ENCODE results near the gene AMIGO2.

AMIGO2 gene

DNA sequence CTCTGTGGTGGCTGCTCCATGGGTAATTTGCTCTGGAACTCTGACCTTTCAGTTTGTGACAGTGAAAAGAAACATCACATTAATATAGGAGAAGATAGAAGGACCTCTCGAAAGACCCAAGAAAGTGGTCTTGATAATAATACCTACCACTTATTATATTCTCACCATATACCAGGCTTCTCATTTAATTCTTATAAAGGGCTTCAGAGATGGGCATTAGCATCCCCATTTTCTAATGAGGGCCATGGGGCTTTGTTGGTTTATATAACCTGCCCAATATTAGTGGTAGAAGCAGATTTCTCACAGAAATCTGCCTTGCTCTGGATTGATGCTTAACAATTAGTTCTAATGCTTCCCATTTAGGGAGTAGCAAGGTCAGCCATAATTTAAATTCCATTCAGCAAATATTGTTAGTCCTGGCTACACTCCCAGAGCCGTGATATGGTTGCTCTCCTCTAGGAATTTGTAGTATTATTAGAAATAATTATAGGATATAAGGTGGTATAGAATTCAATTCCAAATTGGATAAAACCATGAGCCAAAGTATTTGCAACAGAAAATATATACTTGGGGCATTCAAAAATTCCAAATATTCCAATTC is 7.4 kb upstream of the AMIGO2 start:
- TF ChIP-seq GATA3 (IDR thresholded peaks at IDR 0.05; ENCODE audit: low read depth, low read length) (no peak), GATA2 (IDR thresholded peaks at IDR 0.05; ENCODE audit: low read depth, low read length) (no peak)

DNA sequence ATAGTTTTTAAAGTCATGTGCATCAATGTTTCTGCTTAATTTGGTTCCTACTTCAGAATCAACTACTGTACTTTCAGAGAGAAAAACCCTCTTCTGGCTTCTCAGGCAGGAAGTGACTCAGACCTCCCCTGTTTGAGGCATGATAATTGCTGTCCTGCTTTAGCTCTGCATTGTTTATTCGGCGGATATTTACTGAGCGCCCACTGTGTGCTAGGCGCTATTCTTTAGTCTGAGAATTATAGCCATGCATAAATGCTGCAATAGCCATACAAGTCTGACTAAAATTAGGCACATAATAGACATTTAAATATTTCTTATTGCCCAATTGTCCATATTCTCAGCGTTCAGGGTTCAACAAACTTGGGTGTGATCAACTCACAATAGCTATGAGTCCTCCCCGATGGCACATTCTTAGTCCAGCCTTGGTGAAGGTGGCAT is 6.1 kb upstream of the AMIGO2 start:
- TF ChIP-seq GATA2 (IDR thresholded peaks at IDR 0.05; ENCODE audit: low read depth, low read length) = no peak
- no peak for TF ChIP-seq GATA3 (IDR thresholded peaks at IDR 0.05; ENCODE audit: low read depth, low read length)

DNA sequence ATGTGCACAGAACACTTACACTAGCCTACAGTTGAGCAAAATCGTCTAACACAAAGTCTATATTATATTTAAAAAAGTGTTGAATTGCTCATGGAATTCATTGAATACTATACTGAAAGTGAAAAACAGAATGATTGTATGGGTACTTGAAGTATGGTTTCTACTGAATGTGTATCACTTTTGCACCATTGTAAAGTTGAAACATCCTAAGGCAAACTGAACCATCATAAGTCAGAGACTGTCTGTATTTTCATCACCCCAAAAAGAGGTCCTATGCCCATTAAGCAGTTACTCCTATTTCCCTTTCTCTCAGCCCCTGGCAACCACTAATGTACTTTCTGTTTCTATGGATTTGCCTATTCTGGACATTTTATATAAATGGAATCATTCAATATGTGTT is 4.4 kb upstream of the AMIGO2 start:
- TF ChIP-seq GATA3 (IDR thresholded peaks at IDR 0.05; ENCODE audit: low read depth, low read length) = no peak
- no peak for TF ChIP-seq GATA2 (IDR thresholded peaks at IDR 0.05; ENCODE audit: low read depth, low read length)

DNA sequence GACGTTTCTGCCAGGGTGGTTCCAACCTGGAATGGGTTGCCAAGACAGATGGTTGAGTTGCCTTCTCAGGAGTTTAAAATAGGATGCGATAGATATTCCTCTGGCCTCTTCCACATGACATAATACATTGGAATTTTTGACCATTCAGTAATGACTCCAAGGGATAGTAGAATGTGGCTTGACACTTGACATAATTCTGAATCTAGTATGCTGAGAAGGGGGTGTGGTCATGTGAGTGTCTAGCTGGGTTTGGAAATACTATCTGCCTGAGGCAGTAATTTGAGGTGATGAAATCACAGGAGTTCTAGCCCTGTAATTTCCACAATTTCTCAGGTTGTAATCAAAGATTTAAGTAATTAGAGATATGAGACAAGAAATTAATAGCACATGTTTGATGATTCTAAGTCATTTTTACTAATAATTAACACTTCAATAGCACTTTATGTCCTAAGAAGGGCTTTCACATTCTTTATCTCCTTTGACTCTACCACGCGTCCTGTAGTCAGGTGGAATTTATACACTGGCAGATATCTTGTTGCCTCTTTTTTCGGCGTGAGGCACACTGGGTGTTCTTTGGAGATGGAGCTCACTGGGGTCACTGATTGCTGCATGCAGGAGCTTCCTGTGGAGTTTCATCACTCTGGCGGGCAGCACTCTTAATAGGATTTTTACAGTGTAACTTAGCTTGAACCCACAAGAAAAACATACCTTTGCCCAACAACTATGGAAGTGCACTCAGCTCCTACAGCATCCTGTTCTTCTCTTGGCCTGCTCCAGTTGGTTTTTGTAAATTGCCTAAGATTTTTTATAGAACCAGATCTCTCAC is 3.2 kb upstream of the AMIGO2 start:
- TF ChIP-seq GATA3 (IDR thresholded peaks at IDR 0.05; ENCODE audit: low read depth, low read length) = no peak
- TF ChIP-seq GATA2 (IDR thresholded peaks at IDR 0.05; ENCODE audit: low read depth, low read length) = no peak

DNA sequence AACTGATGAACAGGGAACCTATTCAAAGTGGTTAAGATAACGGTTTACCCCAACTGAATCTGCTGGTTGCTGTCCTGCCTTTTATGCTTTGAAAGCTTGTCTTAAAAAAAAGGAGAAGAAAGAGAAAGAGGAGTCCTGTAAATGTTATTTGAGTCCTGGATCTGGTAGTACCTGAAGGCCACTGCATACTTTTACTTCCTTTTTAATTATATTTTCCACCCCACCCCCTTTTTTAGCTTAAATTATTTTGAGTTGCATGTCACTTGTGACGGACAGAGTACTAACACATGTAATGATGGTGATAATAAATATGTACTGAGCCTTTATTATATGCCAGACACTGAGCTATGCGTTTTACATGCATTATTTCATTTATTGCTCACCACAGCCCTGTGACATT is 2.5 kb upstream of the AMIGO2 start:
- no peak for TF ChIP-seq GATA3 (IDR thresholded peaks at IDR 0.05; ENCODE audit: low read depth, low read length)
- no peak for TF ChIP-seq GATA2 (IDR thresholded peaks at IDR 0.05; ENCODE audit: low read depth, low read length)

DNA sequence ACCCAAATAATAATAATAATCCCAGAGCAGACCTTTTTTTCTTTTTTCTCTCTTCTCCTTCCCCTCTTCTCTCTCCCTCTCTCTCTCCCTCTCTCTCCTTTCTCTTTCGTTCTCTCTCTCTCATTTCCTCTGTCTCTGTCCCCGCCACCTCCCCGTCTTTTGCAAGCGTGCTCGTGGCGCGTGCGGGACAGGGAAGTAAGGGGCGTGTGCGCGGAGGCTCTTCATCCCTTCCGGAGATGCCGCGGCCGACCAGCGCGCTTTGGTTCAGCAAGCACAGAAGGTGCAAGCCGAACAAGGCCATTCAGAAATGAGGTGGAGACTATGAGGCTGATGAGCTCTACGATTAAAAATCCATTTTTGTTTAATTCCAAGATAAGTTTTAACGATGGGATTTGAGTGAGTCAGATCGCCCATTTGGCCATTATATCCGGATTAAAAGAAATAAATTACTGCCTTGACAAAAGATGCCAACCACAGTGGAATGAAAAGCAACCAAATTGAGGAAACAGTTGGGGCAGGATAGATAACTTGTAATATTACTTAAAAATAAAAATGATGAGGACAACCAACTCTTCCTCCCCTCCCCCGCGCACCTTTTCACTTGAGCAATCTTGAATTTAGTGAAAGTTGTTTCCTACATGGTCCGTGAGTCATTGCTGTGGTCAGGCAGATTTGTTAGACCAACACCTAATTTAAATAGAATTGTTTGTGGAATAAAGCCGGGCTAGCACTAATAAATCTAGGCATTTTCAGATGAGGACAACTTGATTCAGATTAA is 1.2 kb upstream of the AMIGO2 start:
- no peak for TF ChIP-seq GATA3 (IDR thresholded peaks at IDR 0.05; ENCODE audit: low read depth, low read length)
- TF ChIP-seq GATA2 (IDR thresholded peaks at IDR 0.05; ENCODE audit: low read depth, low read length) = no peak

DNA sequence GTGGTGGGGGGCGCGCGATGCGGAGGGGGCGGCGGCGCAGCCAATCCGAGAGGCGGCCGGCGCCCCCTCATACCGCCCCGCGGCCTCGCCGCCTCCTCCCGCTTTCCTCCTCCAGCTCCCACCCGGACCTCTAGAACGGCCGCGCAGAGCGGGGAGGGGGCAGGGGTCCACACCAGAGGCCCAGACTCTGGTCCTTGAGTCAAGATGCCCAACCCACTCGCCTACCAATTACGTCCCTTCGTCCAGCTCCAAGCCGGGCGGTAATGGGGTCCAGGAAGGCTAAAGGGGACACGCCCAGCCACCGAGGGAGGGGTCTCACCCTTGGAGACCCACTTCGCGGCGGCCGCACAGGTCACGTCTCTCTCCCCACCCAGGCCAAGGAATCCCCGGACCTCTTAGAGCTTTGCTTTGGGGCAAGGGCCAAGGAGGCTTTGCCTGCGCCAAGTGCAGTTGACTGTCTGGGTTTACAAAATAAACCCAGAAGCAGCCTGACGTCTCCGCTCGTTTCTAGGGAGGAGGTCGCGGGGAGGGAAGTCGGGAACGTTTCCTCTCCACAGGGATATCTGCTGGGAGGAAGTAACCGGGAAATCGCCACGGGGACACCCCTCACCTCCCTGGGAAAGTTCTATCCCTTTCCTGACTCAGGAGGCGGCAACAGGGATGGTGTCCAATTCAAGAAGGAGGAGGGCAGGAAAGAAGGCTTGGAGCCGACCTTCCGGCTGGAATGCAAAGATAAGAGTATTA is 394 bp upstream of the AMIGO2 start:
- no peak for TF ChIP-seq GATA3 (IDR thresholded peaks at IDR 0.05; ENCODE audit: low read depth, low read length)
- no peak for TF ChIP-seq GATA2 (IDR thresholded peaks at IDR 0.05; ENCODE audit: low read depth, low read length)

DNA sequence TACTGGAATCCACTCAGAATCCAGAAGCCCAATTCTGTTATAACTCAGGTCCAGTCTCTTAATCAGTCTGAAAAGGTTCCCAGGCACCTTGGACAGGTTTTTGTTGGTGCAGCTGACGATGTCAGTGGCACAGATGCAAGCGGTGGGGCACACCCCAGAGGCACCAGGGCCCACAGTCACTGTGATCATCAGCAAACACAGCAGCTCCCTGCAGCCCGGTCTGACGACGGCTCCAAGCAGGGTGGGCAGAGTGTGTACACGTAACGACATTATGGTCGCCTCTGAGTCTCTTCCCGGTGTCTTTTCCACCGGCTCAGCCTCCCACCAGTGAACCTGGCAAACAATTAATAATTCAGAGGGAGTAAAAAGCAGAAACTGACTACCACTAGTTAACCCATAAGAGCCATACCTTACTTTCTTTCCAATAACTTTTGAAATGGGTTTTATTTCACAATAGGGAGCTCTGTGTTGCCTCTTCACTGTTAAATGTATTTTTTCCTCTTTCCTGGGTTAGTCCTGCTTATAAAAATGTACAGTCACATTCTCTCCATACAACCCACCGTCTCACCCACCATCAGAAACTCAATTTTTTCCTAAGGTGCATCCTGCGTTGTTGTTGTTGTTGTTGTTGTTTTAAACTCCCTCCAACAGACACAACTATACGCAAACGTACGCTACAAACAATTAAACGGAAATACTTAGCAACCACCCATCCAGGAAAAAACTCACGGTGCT is 859 bp downstream of the AMIGO2 start:
- TF ChIP-seq GATA3 (IDR thresholded peaks at IDR 0.05; ENCODE audit: low read depth, low read length) = no peak
- TF ChIP-seq GATA2 (IDR thresholded peaks at IDR 0.05; ENCODE audit: low read depth, low read length) = no peak

DNA sequence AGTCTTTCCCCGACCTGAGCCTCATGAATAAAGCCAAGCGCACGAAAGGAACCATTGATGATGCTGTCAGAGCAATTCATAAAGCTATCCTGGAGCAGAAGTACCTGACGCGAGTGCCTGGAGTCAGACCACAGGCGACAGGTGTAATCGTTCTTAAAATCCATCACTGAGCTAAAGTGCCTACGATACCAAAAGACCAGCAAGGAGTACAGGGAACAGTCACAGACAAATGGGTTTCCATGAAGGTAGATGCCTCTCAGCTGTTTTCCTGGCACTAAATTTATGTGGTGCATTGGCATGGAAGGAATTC is 1.7 kb downstream of the AMIGO2 start:
- TF ChIP-seq GATA2 (IDR thresholded peaks at IDR 0.05; ENCODE audit: low read depth, low read length) (no peak), GATA3 (IDR thresholded peaks at IDR 0.05; ENCODE audit: low read depth, low read length) (no peak)

DNA sequence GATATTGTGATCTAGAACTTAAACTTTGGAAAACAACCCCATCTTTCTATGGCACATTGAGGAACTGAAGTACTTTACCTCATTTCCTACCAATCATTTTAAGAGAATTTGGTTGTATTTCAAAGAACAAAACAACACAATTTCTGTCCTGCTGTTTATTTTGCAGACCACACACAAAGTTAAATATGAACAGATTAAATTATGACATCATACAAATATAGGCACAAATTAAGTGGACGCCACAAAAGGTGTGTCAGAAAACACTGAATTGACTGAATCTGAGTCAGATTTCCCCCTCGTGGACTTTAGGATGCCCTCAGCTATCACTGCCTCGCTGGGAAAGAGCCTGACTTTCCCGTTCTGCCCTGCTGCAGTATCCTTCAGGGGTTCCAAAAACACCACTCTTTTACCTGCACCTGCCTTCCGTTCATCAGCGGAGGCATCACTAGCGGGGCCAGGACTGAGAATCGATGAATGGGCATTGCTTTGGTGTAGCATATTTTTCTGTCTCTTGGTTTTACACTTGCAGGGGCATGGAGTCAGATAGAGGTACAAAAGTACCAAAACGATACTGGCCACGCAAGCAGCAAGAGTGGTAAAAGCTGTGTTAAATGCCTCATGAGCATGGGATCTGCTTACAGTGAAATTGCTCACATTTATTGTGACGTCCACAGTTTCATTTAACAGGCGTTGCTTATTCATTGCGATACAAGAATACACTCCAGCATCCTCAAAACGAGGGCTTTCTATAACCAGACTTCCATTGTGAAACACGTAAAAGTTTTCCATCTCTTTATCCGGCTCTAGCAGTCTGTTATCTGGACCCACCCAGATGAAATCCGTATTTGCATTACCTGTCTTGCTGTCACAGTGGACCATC is 2.3 kb downstream of the AMIGO2 start:
- TF ChIP-seq GATA3 (IDR thresholded peaks at IDR 0.05; ENCODE audit: low read depth, low read length) = no peak
- TF ChIP-seq GATA2 (IDR thresholded peaks at IDR 0.05; ENCODE audit: low read depth, low read length) = no peak

DNA sequence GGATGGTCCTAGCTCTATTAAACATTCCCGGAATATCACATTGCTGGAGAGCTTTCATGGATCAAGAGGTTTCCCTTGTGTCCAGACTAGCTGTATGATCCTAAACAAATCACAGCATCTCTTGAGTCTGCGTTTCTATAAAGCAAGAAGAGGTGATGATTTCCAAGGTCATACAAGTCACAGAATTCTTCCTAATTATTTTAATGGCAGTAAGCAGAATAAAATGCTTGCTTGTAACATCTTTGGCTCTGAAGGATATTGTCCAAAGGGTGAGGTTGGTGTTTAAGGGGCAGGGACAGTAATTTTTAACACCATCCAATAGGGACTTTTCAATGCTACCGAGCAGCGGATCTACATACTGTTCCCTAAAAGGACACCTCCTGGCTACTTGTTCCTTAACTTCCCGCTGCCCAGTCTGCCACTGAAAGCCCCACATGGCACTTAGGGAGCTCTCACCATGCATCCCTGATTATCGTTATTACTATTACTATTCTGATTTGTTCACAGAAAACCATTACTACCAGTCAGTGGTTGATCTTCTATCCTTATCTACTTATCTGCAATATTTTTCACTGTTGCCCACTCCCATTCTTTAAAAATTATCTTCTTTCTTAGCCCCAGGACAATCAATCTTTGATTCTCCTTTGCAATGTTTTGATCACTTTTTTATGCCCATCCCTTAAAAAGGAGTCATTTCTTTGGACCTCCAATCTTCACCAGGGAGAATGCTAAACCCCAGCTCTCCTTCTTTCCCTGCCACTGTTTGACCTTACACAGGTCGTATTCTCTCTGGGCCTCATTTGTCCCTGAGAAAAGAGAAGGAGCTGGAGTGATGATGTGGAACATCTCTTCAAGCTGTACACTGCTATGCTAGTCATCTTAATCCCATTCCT is 4.3 kb downstream of the AMIGO2 start:
- no peak for TF ChIP-seq GATA2 (IDR thresholded peaks at IDR 0.05; ENCODE audit: low read depth, low read length)
- TF ChIP-seq GATA3 (IDR thresholded peaks at IDR 0.05; ENCODE audit: low read depth, low read length) = no peak

DNA sequence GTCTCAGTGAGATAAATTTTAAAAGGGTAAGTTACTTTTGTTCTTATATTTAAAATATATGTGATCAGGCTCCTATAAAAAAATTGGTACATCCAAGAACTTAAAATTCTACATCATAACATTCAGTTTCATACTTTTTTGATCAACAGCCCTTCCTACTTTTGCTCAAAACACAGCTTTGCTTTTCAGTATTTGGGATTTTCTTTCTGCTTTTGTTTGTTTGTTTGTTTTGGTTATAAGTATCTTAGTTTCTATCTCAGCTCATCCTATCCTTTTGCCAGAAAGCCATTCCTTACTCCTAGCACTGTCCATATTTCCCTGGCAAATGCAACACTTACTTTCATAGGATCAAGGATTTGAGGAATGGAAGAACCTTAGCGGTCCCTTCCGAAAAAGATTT is 5.0 kb downstream of the AMIGO2 start:
- no peak for TF ChIP-seq GATA2 (IDR thresholded peaks at IDR 0.05; ENCODE audit: low read depth, low read length)
- TF ChIP-seq GATA3 (IDR thresholded peaks at IDR 0.05; ENCODE audit: low read depth, low read length) = no peak
